MM.1S (cell line): ENCODE data around the gene OR7C1.
"Not testable (repeated sequence)": the region's sequence is repeated elsewhere in the genome, so short reads cannot be mapped to it uniquely, and the experiment has no call there.

Source experiments
- DNase-seq: peaks from one replicate; pipeline ENCODE4 v3.0.0-alpha.2; 2015
- H2AFZ ChIP-seq: fragments of 300-600 bp; sonication (generic); 2 replicates; pipeline ENCODE4 v1.6.0; 2016; ENCODE audit warnings: antibody characterized with exemption, low read length
- H3F3A ChIP-seq: fragments of 300-600 bp; sonication (generic); 2 replicates; pipeline ENCODE4 v1.6.1; 2016; ENCODE audit warnings: mild to moderate bottlenecking, antibody characterized with exemption, low read length, moderate library complexity, mixed read lengths; ENCODE audit not compliant: insufficient read depth
- H3K27ac ChIP-seq: fragments of 300-600 bp; sonication (generic); 2 replicates; pipeline ENCODE4 v1.5.1; 2016; ENCODE audit warnings: mild to moderate bottlenecking, low read length
- H3K27me3 ChIP-seq: fragments of 300-600 bp; sonication (generic); replicated peaks from 2 replicates; pipeline ENCODE4 v1.6.0; 2016; ENCODE audit warnings: low read length; ENCODE audit not compliant: insufficient read depth
- H3K36me3 ChIP-seq: fragments of 300-600 bp; sonication (generic); replicated peaks from 2 replicates; pipeline ENCODE4 v1.6.1; 2016; ENCODE audit warnings: mild to moderate bottlenecking, low read length, mixed read lengths; ENCODE audit not compliant: insufficient read depth
- H3K4me1 ChIP-seq: fragments of 300-600 bp; sonication (generic); 2 replicates; pipeline ENCODE4 v1.6.1; 2016; ENCODE audit warnings: low read length, mixed read lengths
- H3K4me2 ChIP-seq: fragments of 300-600 bp; sonication (generic); 2 replicates; pipeline ENCODE4 v1.6.0; 2016; ENCODE audit warnings: low read depth, low read length
- H3K4me3 ChIP-seq: fragments of 300-600 bp; sonication (generic); 2 replicates; pipeline ENCODE4 v1.5.1; 2016; ENCODE audit warnings: low read length, mixed read lengths
- H3K79me2 ChIP-seq: fragments of 300-600 bp; sonication (generic); 2 replicates; pipeline ENCODE4 v1.6.1; 2016; ENCODE audit warnings: mixed run types, low read length, mixed read lengths
- H3K9ac ChIP-seq: fragments of 300-600 bp; sonication (generic); 2 replicates; pipeline ENCODE4 v1.6.1; 2016; ENCODE audit warnings: low read length, mixed read lengths
- H3K9me2 ChIP-seq: fragments of 300-600 bp; sonication (generic); replicated peaks from 2 replicates; pipeline ENCODE4 v1.6.1; 2016; ENCODE audit warnings: mild to moderate bottlenecking, low read length, mixed read lengths; ENCODE audit not compliant: insufficient read depth
- H3K9me3 ChIP-seq: fragments of 300-600 bp; sonication (generic); replicated peaks from 2 replicates; pipeline ENCODE4 v1.6.1; 2016; ENCODE audit warnings: mild to moderate bottlenecking, low read length, mixed read lengths; ENCODE audit not compliant: insufficient read depth
- H4K20me1 ChIP-seq: fragments of 300-600 bp; sonication (generic); 2 replicates; pipeline ENCODE4 v1.6.1; 2016; ENCODE audit warnings: mild to moderate bottlenecking, low read length, moderate library complexity, mixed read lengths; ENCODE audit not compliant: insufficient read depth
- CTCF ChIP-seq: fragments of 300-600 bp; sonication (generic); IDR thresholded peaks from 2 replicates; pipeline ENCODE4 v1.5.1; 2016; ENCODE audit warnings: antibody characterized with exemption, low read length, mixed read lengths
- EZH2 ChIP-seq: fragments of 300-600 bp; sonication (generic); optimal IDR thresholded peaks from 2 replicates; pipeline ENCODE3; 2017; ENCODE audit warnings: low read depth, mild to moderate bottlenecking, antibody characterized with exemption, low read length, mixed read lengths
- EZH2phosphoT487 ChIP-seq: fragments of 300-600 bp; sonication (generic); IDR thresholded peaks from 2 replicates; pipeline ENCODE4 v1.6.1; 2018; ENCODE audit warnings: antibody characterized with exemption, low read length

OR7C1 gene

GRCh38 chr19:14796021-14796420 lies 39.0 kb downstream of the OR7C1 start:
- no peak overlapping the region for H2AFZ ChIP-seq
- H3K4me2 ChIP-seq = no peak overlapping the region

GRCh38 chr19:14795078-14795721 lies 39.8 kb downstream of the OR7C1 start:
- no peak for TF ChIP-seq EZH2phosphoT487
- TF ChIP-seq CTCF = no peak
- TF ChIP-seq EZH2 = no peak
- Histone ChIP-seq H2AFZ (no peak overlapping the region), H3K4me1 (no peaks in the 10 kb centered on the region), H3K9me2 (no peaks in the 10 kb centered on the region), H3K36me3 (no peaks in the 10 kb centered on the region), H4K20me1 (no peaks in the 10 kb centered on the region), H3K4me3 (no peak overlapping the region), H3K27ac (no peak overlapping the region), H3K79me2 (no peaks in the 10 kb centered on the region), H3K27me3 (peaks cover 88% of the 10 kb centered on the region), H3K4me2 (no peak overlapping the region), H3K9ac (no peak overlapping the region), H3K9me3 (no peaks in the 10 kb centered on the region), H3F3A (no peaks in the 10 kb centered on the region)
- no peak for DNase-seq

More at GRCh38 chr19:14796021-14796420, 39.0 kb downstream of the OR7C1 start:
- no peaks in the 10 kb centered on the region for H3K9me3 ChIP-seq
- H3K79me2 ChIP-seq = no peaks in the 10 kb centered on the region
- H3K4me3 ChIP-seq = no peak overlapping the region
- no peaks in the 10 kb centered on the region for H3K4me1 ChIP-seq
- H4K20me1 ChIP-seq = no peaks in the 10 kb centered on the region
- no peak overlapping the region for H3K9ac ChIP-seq
- DNase-seq = no peak
- no peaks in the 10 kb centered on the region for H3K9me2 ChIP-seq
- H3K27ac ChIP-seq = no peak overlapping the region
- peaks cover 87% of the 10 kb centered on the region for H3K27me3 ChIP-seq
- H3F3A ChIP-seq = no peaks in the 10 kb centered on the region
- TF ChIP-seq EZH2 (no peak), CTCF (no peak), EZH2phosphoT487 (no peak)
- no peaks in the 10 kb centered on the region for H3K36me3 ChIP-seq

- H3K36me3 ChIP-seq, H3K27ac ChIP-seq, H3F3A ChIP-seq, H4K20me1 ChIP-seq, H2AFZ ChIP-seq, H3K9ac ChIP-seq, H3K4me1 ChIP-seq, H3K9me3 ChIP-seq, H3K79me2 ChIP-seq, H3K4me3 ChIP-seq, DNase-seq, H3K9me2 ChIP-seq, H3K4me2 ChIP-seq: not testable (repeated sequence)
- peaks cover 85% of the 10 kb centered on the region for H3K27me3 ChIP-seq
These were observed 42.7 kb downstream of the OR7C1 start for GRCh38 chr19:14792250-14792649.

- H3F3A ChIP-seq = no peaks in the 10 kb centered on the region
- H3K79me2 ChIP-seq = no peaks in the 10 kb centered on the region
- H3K4me3 ChIP-seq = no peak overlapping the region
- peaks cover 69% of the 10 kb centered on the region for H3K27me3 ChIP-seq
- no peaks in the 10 kb centered on the region for H3K4me1 ChIP-seq
- no peaks in the 10 kb centered on the region for H4K20me1 ChIP-seq
- no peak overlapping the region for H3K27ac ChIP-seq
- H3K36me3 ChIP-seq = no peaks in the 10 kb centered on the region
- H3K4me2 ChIP-seq = no peak overlapping the region
- TF ChIP-seq EZH2phosphoT487 = no peak
- TF ChIP-seq CTCF = peak; percentile 65
- no peak overlapping the region; the same call in 1 of the 2 replicates for H2AFZ ChIP-seq
- no peak overlapping the region for H3K9ac ChIP-seq
- DNase-seq = no peak
- H3K9me3 ChIP-seq = no peaks in the 10 kb centered on the region
- H3K9me2 ChIP-seq = no peaks in the 10 kb centered on the region
These were observed 48.5 kb downstream of the OR7C1 start for GRCh38 chr19:14786421-14786851.

GRCh38 chr19:14785102-14785793 lies 49.7 kb downstream of the OR7C1 start:
- H4K20me1 ChIP-seq, H2AFZ ChIP-seq, H3K27ac ChIP-seq: not testable (repeated sequence)

More at GRCh38 chr19:14785102-14785793, 49.7 kb downstream of the OR7C1 start:
- H3K9ac ChIP-seq, H3K4me2 ChIP-seq, DNase-seq, H3F3A ChIP-seq, H3K4me3 ChIP-seq, H3K9me3 ChIP-seq, H3K4me1 ChIP-seq, H3K36me3 ChIP-seq, H3K9me2 ChIP-seq, H3K79me2 ChIP-seq: not testable (repeated sequence)
- peaks cover 61% of the 10 kb centered on the region for H3K27me3 ChIP-seq
